Measurements from ENCODE around the gene CEP85.

DNA sequence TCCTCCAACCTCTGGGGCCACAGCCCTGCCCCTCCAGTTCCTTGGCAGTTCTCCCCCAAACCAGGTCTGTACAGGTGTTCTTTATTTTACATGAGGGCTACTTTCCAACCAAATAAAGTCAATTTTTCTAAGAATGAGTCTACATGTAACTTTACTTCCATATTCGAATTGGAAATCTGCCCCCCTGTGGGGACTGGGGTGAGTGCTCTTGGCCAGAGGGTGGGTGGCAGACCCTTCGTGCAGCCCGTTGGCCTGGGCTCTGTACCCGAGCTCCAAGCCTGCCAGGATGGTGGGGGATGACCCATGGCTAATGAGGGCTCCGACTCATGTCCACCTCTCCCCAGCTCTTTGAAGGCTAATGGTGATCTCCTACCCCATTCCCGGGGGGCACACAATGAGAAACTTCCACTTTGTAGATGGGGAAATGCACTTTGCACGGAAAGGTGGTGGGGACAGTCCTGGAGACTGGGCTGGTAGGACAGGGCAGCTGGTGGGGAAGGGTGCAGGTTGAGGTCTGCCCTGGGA lies 44.2 kb upstream of the CEP85 start:
- TF ChIP-seq ZNF384 (IDR thresholded peaks at IDR 0.05), result no peak
- no peak for TF ChIP-seq ARNT (IDR thresholded peaks at IDR 0.05)
- no peak for TF ChIP-seq HDGF (IDR thresholded peaks at IDR 0.05; ENCODE audit: borderline replicate concordance)
- no peak for TF ChIP-seq SP1 (IDR thresholded peaks at IDR 0.05)
- no peak for TF ChIP-seq ELF4 (IDR thresholded peaks at IDR 0.05)
- TF ChIP-seq NFRKB (IDR thresholded peaks at IDR 0.05), result no peak
- TF ChIP-seq SUZ12 (IDR thresholded peaks at IDR 0.05), result no peak
- no peak for TF ChIP-seq BHLHE40 (IDR thresholded peaks at IDR 0.05; ENCODE audit: borderline replicate concordance)
- TF ChIP-seq FOXM1 (IDR thresholded peaks at IDR 0.05; ENCODE audit: borderline replicate concordance), result no peak
- no peak for TF ChIP-seq TARDBP (IDR thresholded peaks at IDR 0.05)
- no peak for TF ChIP-seq FOXA1 (IDR thresholded peaks at IDR 0.05)
- TF ChIP-seq FOXK2 (IDR thresholded peaks at IDR 0.05), result no peak

Data from HEK293T (cell line).